Activated CD4-positive, alpha-beta T cell treated with anti-CD3 and anti-CD28 coated beads, Interleukin-10, Interleukin-2, amounts not matched to agents 100 ng/mL and 50 ng/mL, durations not matched to agents 16 hours and 8 hours (primary cell): Measurements from ENCODE around the gene SLC2A13.
"Not testable (repeated sequence)": the region's sequence is repeated elsewhere in the genome, so short reads cannot be mapped to it uniquely, and the experiment has no call there.

Source experiments
- DNase-seq: peaks from one replicate; pipeline ENCODE4 v3.0.0-alpha.2; 2020

The SLC2A13 gene

GRCh38 chr12:39989501-39989900 is 116.4 kb downstream of the SLC2A13 start:
- DNase-seq, result no peak

GRCh38 chr12:39988574-39988973 is 117.3 kb downstream of the SLC2A13 start:
- no peak for DNase-seq

- DNase-seq, result no peak
Measured at GRCh38 chr12:39986674-39987073, 119.2 kb downstream of the SLC2A13 start.

- no peak for DNase-seq
Measured at GRCh38 chr12:39984670-39985069, 121.2 kb downstream of the SLC2A13 start.

GRCh38 chr12:39975374-39975918 is 130.4 kb downstream of the SLC2A13 start:
- DNase-seq, result no peak

- DNase-seq, result no peak
Measured at GRCh38 chr12:39972119-39972518, 133.8 kb downstream of the SLC2A13 start.

GRCh38 chr12:39971348-39971747 is 134.5 kb downstream of the SLC2A13 start:
- no peak for DNase-seq

GRCh38 chr12:39966721-39967120 is 139.2 kb downstream of the SLC2A13 start:
- no peak for DNase-seq

GRCh38 chr12:39966256-39966655 is 139.6 kb downstream of the SLC2A13 start:
- DNase-seq, result no peak

GRCh38 chr12:39959467-39959866 is 146.4 kb downstream of the SLC2A13 start:
- DNase-seq, result no peak

- no peak for DNase-seq
Measured at GRCh38 chr12:39959031-39959430, 146.8 kb downstream of the SLC2A13 start.

- peak; percentile 6 for DNase-seq
Measured at GRCh38 chr12:39958377-39958776, 147.5 kb downstream of the SLC2A13 start.

GRCh38 chr12:39956725-39957124 is 149.2 kb downstream of the SLC2A13 start:
- no peak for DNase-seq

- no peak for DNase-seq
Measured at GRCh38 chr12:39946361-39947280, 159.3 kb downstream of the SLC2A13 start.

GRCh38 chr12:39937119-39937518 is 168.8 kb downstream of the SLC2A13 start:
- DNase-seq, result no peak

GRCh38 chr12:39935839-39936238 is 170.0 kb downstream of the SLC2A13 start:
- no peak for DNase-seq

- DNase-seq, result peak; percentile 3
Measured at GRCh38 chr12:39935275-39935674, 170.6 kb downstream of the SLC2A13 start.

GRCh38 chr12:39931857-39932256 is 174.0 kb downstream of the SLC2A13 start:
- no peak for DNase-seq

GRCh38 chr12:39931231-39931630 is 174.7 kb downstream of the SLC2A13 start:
- no peak for DNase-seq

GRCh38 chr12:39930101-39930500 is 175.8 kb downstream of the SLC2A13 start:
- DNase-seq, result no peak

GRCh38 chr12:39928181-39928899 is 177.5 kb downstream of the SLC2A13 start:
- no peak for DNase-seq

GRCh38 chr12:39923364-39923763 is 182.5 kb downstream of the SLC2A13 start:
- no peak for DNase-seq

GRCh38 chr12:39922598-39922997 is 183.3 kb downstream of the SLC2A13 start:
- not testable (repeated sequence) for DNase-seq

GRCh38 chr12:39920647-39921046 is 185.2 kb downstream of the SLC2A13 start:
- no peak for DNase-seq
